ENCODE results near the gene NFKBIZ. TPM values are rescaled to one million over a fixed set of nuclear protein-coding genes. Genes with fewer than 3 reads are reported as not detected.

The NFKBIZ gene, protein sequence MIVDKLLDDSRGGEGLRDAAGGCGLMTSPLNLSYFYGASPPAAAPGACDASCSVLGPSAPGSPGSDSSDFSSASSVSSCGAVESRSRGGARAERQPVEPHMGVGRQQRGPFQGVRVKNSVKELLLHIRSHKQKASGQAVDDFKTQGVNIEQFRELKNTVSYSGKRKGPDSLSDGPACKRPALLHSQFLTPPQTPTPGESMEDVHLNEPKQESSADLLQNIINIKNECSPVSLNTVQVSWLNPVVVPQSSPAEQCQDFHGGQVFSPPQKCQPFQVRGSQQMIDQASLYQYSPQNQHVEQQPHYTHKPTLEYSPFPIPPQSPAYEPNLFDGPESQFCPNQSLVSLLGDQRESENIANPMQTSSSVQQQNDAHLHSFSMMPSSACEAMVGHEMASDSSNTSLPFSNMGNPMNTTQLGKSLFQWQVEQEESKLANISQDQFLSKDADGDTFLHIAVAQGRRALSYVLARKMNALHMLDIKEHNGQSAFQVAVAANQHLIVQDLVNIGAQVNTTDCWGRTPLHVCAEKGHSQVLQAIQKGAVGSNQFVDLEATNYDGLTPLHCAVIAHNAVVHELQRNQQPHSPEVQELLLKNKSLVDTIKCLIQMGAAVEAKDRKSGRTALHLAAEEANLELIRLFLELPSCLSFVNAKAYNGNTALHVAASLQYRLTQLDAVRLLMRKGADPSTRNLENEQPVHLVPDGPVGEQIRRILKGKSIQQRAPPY
- 10 to 100 TPM; 79.0 to 83.7 TPM for total RNA-seq
- polyA plus RNA-seq = 10 to 100 TPM; 27.6 to 94.8 TPM
- long read RNA-seq, donor 1, partial matches to known transcripts = 0 of 5 reads
- long read RNA-seq, donor 1, other reads (novel, unspliced or antisense) = 0 of 5 reads
- long read RNA-seq, donor 2 = 0 reads
- long read RNA-seq, donor 3, partial matches to known transcripts = 0 of 1 reads
- long read RNA-seq, donor 3, other reads (novel, unspliced or antisense) = 0 of 1 reads
- long read RNA-seq, donor 4, partial matches to known transcripts = 0 of 1 reads
- long read RNA-seq, donor 4, other reads (novel, unspliced or antisense) = 0 of 1 reads
- long read RNA-seq, donor 5, partial matches to known transcripts = 13 of 20 reads
- long read RNA-seq, donor 5, other reads (novel, unspliced or antisense) = 0 of 20 reads

DNA sequence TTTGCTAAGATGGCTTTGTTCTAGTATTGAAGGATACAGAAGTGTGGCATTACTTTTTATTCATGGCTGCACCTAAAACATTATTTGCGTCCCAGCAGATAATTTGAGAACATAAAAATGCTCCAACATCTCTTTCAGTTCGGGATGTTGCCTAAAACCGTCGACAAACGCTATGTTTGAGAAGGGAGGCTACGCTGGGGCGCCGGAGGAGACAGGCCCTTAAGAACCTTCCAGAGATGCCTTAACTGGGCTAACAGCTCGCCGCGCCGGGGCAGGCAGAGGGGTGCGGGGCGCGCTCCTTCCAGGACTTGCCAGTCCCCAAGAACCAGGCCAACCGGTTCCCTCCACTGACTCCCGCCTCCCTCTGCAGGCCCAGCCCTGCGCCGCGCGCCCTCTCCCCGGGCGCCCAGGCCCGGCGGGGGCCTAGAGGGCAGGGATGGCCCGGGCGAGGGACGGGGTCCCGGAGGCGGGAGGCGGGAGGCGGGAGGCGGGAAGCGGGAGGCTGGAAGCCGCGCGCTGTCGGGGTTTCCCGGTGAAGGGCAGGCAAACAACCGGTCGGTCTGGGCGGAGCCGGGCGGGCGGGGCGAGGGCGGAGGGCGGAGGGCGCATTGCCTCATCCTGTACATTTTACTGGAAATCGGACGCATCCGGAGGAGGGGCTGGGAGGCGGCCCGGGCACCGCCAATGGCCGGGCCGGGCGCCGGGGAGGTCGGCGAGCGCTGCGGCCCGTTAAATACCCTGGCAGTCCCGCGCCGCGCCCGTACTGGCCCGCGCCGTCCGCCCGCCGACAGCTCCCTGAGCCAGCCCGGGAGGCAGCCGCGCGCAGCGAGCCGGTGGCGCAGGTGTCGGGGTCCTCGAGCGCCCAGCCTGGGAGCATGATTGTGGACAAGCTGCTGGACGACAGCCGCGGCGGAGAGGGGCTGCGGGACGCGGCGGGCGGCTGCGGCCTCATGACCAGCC is at the start of gene NFKBIZ:
TSS of gene NFKBIZ (plus strand) at position 761 of the 960 bp plus-strand sequence. CDS start at position 876, 115 bp downstream.
- no peaks in the 10 kb centered on the region for H3K9me3 ChIP-seq (ENCODE audit: control insufficient read depth in 4 of 4, insufficient read depth in 3 of 4, low read length in 3 of 4)
- peaks cover 9 to 20% (median 16%) of the 10 kb centered on the region in 4 donors for H3K36me3 ChIP-seq (ENCODE audit: control insufficient read depth in 4 of 4, insufficient read depth in 4 of 4, low read length in 4 of 4)
- TF ChIP-seq, protein P1, sequence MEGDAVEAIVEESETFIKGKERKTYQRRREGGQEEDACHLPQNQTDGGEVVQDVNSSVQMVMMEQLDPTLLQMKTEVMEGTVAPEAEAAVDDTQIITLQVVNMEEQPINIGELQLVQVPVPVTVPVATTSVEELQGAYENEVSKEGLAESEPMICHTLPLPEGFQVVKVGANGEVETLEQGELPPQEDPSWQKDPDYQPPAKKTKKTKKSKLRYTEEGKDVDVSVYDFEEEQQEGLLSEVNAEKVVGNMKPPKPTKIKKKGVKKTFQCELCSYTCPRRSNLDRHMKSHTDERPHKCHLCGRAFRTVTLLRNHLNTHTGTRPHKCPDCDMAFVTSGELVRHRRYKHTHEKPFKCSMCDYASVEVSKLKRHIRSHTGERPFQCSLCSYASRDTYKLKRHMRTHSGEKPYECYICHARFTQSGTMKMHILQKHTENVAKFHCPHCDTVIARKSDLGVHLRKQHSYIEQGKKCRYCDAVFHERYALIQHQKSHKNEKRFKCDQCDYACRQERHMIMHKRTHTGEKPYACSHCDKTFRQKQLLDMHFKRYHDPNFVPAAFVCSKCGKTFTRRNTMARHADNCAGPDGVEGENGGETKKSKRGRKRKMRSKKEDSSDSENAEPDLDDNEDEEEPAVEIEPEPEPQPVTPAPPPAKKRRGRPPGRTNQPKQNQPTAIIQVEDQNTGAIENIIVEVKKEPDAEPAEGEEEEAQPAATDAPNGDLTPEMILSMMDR (IDR thresholded peaks at IDR 0.05; ENCODE audit: control extremely low read depth, extremely low read depth) = no peak
- H3K4me1 ChIP-seq (ENCODE audit: control insufficient read depth in 5 of 5, insufficient read depth in 5 of 5, low read length in 5 of 5) = peaks cover 4 to 29% (median 9%) of the 10 kb centered on the region in 5 donors
- H3K27ac ChIP-seq (ENCODE audit: low read depth in 1 of 2, low read length in 1 of 2) = peak within 1 kb of the TSS; percentile 98 to 99
- DNase-seq (peak; percentile 96 to 98 (median 97)), ATAC-seq (ENCODE audit: insufficient read depth, low FRiP score) (peak; percentile 90)
- no peaks in the 10 kb centered on the region for H3K27me3 ChIP-seq (ENCODE audit: control insufficient read depth in 3 of 3, insufficient read depth in 3 of 3, low read length in 2 of 3)
- peak within 1 kb of the TSS; percentile 99 for H3K4me3 ChIP-seq
- H3K9ac ChIP-seq (ENCODE audit: insufficient read depth in 1 of 2, low read length in 2 of 2) = peak within 1 kb of the TSS; percentile 80 to 91
- 1 to 2% methylated on average over 63 to 95 of the region's 95 CpGs for WGBS, 2 donors

DNA sequence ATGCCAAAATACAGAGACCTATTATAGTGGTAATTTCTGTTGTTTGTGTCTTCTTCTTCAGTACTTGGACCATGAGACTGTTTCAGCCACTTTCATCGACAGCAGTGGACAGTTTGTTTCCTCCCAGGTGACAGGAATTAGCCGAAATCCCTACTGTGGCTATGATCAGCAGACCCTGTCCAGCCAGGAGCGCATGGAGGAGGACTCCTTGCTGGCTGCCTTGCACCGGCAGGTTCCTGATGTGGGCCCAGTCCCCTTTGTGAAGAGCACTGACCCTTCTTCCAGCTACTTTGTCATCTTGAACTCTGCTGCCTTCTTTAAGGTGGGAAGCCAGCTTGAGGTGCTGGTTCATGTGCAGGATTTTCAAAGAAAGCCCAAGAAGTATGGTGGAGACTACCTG is 48.1 kb upstream of the NFKBIZ start:
- no peak for DNase-seq
- Histone ChIP-seq H3K36me3 (ENCODE audit: control insufficient read depth in 4 of 4, insufficient read depth in 4 of 4, low read length in 4 of 4) (peaks cover 2 to 17% (median 7%) of the 10 kb centered on the region in 4 donors), H3K27ac (ENCODE audit: low read depth in 1 of 2, low read length in 1 of 2) (no peak overlapping the region), H3K9ac (ENCODE audit: insufficient read depth in 1 of 2, low read length in 2 of 2) (no peak overlapping the region), H3K4me1 (ENCODE audit: control insufficient read depth in 5 of 5, insufficient read depth in 5 of 5, low read length in 5 of 5) (no peaks in the 10 kb centered on the region), H3K9me3 (ENCODE audit: control insufficient read depth in 4 of 4, insufficient read depth in 3 of 4, low read length in 3 of 4) (no peaks in the 10 kb centered on the region), H3K4me3 (no peak overlapping the region), H3K27me3 (ENCODE audit: control insufficient read depth in 3 of 3, insufficient read depth in 3 of 3, low read length in 2 of 3) (no peaks in the 10 kb centered on the region)
- WGBS, 2 donors = 93 to 94% methylated on average over 4 of the region's 4 CpGs
- no peak for ATAC-seq (ENCODE audit: insufficient read depth, low FRiP score)
- TF ChIP-seq, protein P1 (IDR thresholded peaks at IDR 0.05; ENCODE audit: control extremely low read depth, extremely low read depth) = no peak

DNA sequence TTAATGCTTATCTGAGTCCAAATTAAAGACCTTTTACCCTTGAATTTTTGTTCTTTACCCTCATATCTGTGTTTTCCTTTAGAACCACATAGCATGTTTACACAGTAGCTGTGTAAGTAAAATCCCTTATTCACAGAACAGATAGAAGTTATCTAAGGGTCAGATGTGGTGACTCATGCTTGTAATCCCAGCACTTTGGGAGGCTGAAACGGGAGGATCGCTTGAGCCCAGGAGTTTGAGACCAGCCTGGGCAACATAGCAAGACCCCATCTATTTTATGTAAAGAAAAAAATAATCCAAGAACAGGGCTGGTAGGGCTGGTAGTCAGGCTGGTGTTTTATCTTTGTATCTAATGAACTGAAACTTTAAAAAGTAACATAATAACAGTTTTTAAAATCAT is 47.1 kb upstream of the NFKBIZ start:
- ATAC-seq (ENCODE audit: insufficient read depth, low FRiP score) = no peak
- DNase-seq = no peak
- 88 to 90% methylated on average over 2 of the region's 2 CpGs for WGBS, 2 donors
- no peak overlapping the region for H3K9ac ChIP-seq (ENCODE audit: insufficient read depth in 1 of 2, low read length in 2 of 2)
- H3K9me3 ChIP-seq (ENCODE audit: control insufficient read depth in 4 of 4, insufficient read depth in 3 of 4, low read length in 3 of 4) = no peaks in the 10 kb centered on the region
- no peaks in the 10 kb centered on the region for H3K4me1 ChIP-seq (ENCODE audit: control insufficient read depth in 5 of 5, insufficient read depth in 5 of 5, low read length in 5 of 5)
- no peak overlapping the region for H3K4me3 ChIP-seq
- H3K36me3 ChIP-seq (ENCODE audit: control insufficient read depth in 4 of 4, insufficient read depth in 4 of 4, low read length in 4 of 4) = peaks cover 0 to 13% (median 7%) of the 10 kb centered on the region in 4 donors
- H3K27ac ChIP-seq (ENCODE audit: low read depth in 1 of 2, low read length in 1 of 2) = no peak overlapping the region
- TF ChIP-seq, protein P1 (IDR thresholded peaks at IDR 0.05; ENCODE audit: control extremely low read depth, extremely low read depth) = no peak
- no peaks in the 10 kb centered on the region for H3K27me3 ChIP-seq (ENCODE audit: control insufficient read depth in 3 of 3, insufficient read depth in 3 of 3, low read length in 2 of 3)

All from lung (tissue), 16 donors.